ENCODE results near the gene SUN2. TPM values are rescaled to one million over a fixed set of nuclear protein-coding genes. Genes with fewer than 3 reads are reported as not detected.
A peak's percentile ranks its signal among the peaks of the same experiment; 100 is the strongest.

Gene SUN2
- total RNA-seq, 4 donors from 2014 or later = 177 to 423 (median 312) TPM

- Histone ChIP-seq H3K27ac (peak overlapping the region; percentile 83 to 92 (median 88)), H3K9me3 (no peaks in the 10 kb centered on the region), H3K36me3 (peaks cover 6 to 60% of the 10 kb centered on the region in 2 donors), H3K4me1 (peaks cover 38% of the 10 kb centered on the region in 2 donors), H3K27me3 (no peaks in the 10 kb centered on the region), H3K4me3 (no peak overlapping the region)
- DNase-seq = no peak
- intact Hi-C loops (cut with DNase I; ENCODE audit: low total_unique reads) (loop anchor here (2.0 to 10.0 kb wide), 2 partner anchors 13 to 227 kb away; partner anchors contain the start of gene DDX17), in situ Hi-C loops (cut with MboI; ENCODE audit: low sequenced_read_pairs in 4 of 4) (no loop called here)
- TF ChIP-seq POLR2A (IDR thresholded peaks at IDR 0.05) (no peak), CTCF (IDR thresholded peaks at IDR 0.05 in 4 of 5, conservative IDR thresholded peaks at IDR 0.05 in 1 of 5) (no peak)
- no peak for ATAC-seq
Measured at GRCh38 chr22:38731703-38732161, 24.1 kb downstream of the SUN2 start.

DNA sequence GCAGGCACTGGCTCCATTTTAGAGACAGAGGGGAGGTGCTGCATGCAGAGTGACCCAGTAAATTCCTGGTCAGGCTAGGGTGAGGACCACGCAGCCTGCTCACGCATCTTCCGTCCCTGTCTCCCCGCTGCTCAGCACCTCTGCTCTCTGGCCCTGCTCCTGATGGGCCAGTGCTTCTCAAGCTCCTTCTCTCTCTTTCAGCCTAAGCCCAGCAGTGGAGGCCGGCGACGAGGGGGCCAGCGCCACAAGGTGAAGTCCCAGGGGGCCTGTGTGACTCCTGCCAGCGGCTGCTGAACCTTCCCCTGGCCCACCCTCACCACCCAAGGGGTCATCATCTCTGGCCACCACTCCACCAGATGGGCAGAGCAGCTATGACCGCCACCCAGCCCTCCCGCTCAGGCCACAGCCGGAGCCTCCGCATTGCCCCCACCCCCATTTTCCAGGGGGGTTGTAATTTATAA is 25.4 kb downstream of the SUN2 start:
- ATAC-seq = no peak
- TF ChIP-seq POLR2A (IDR thresholded peaks at IDR 0.05) (no peak), CTCF (IDR thresholded peaks at IDR 0.05 in 4 of 5, conservative IDR thresholded peaks at IDR 0.05 in 1 of 5) (no peak)
- H3K36me3 ChIP-seq = peaks cover 6 to 60% of the 10 kb centered on the region in 2 donors
- in situ Hi-C loops (cut with MboI; ENCODE audit: low sequenced_read_pairs in 4 of 4) = no loop called here
- H3K4me3 ChIP-seq = no peak overlapping the region
- H3K27ac ChIP-seq = no peak overlapping the region
- no peaks in the 10 kb centered on the region for H3K9me3 ChIP-seq
- intact Hi-C loops (cut with DNase I; ENCODE audit: low total_unique reads) = loop anchor here (10.0 kb wide), 1 partner anchor 226 kb away; the partner anchor contains the start of gene DDX17
- no peaks in the 10 kb centered on the region for H3K27me3 ChIP-seq
- H3K4me1 ChIP-seq = peaks cover 32 to 34% of the 10 kb centered on the region in 2 donors
- DNase-seq = no peak

DNA sequence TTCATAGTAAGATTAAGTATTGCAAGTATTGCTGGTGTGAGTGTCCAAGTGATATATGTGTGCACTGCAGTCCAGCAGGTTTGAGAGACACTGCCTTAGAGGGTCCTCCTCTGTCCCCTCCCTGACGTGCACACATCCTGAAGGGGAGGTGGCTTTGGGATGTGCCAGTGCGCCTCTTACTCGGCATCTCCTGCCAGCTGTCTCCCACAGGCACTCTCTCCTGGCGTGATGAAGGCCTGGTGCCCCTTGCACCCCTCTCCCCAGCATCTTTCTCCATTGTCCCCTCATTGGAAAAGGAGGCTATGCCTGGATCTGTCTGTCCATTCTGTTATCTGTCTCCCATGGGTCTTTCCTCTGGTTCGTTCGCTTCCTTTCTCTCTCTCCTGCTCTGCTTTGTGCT is 25.9 kb downstream of the SUN2 start:
- H3K27ac ChIP-seq = no peak overlapping the region
- in situ Hi-C loops (cut with MboI; ENCODE audit: low sequenced_read_pairs in 4 of 4) (no loop called here), intact Hi-C loops (cut with DNase I; ENCODE audit: low total_unique reads) (loop anchor here (10.0 kb wide), 1 partner anchor 225 kb away; the partner anchor contains the start of gene DDX17)
- TF ChIP-seq POLR2A (IDR thresholded peaks at IDR 0.05) (no peak), CTCF (IDR thresholded peaks at IDR 0.05 in 4 of 5, conservative IDR thresholded peaks at IDR 0.05 in 1 of 5) (no peak)
- peaks cover 27 to 29% of the 10 kb centered on the region in 2 donors for H3K4me1 ChIP-seq
- no peak overlapping the region for H3K4me3 ChIP-seq
- ATAC-seq = no peak
- H3K27me3 ChIP-seq = no peaks in the 10 kb centered on the region
- no peak for DNase-seq
- peaks cover 6 to 60% of the 10 kb centered on the region in 2 donors for H3K36me3 ChIP-seq
- H3K9me3 ChIP-seq = no peaks in the 10 kb centered on the region

- intact Hi-C loops (cut with DNase I; ENCODE audit: low total_unique reads) = no loop called here
- Histone ChIP-seq H3K4me1 (peaks cover 19 to 21% of the 10 kb centered on the region in 2 donors), H3K27me3 (no peaks in the 10 kb centered on the region), H3K4me3 (no peak overlapping the region), H3K9me3 (no peaks in the 10 kb centered on the region), H3K36me3 (peaks cover 6 to 66% of the 10 kb centered on the region in 2 donors), H3K27ac (no peak overlapping the region)
- TF ChIP-seq CTCF (IDR thresholded peaks at IDR 0.05 in 4 of 5, conservative IDR thresholded peaks at IDR 0.05 in 1 of 5) (no peak), POLR2A (IDR thresholded peaks at IDR 0.05) (no peak)
- in situ Hi-C loops (cut with MboI; ENCODE audit: low sequenced_read_pairs in 4 of 4) = no loop called here
- DNase-seq (no peak), ATAC-seq (no peak)
Measured at GRCh38 chr22:38728871-38729796, 26.7 kb downstream of the SUN2 start.

All from gastrocnemius medialis (tissue), 4 donors.